Parathyroid adenoma (tissue), 2 donors: ENCODE measurements around the gene MOSPD3.

Experiments used
- H2AFZ ChIP-seq: fragments of 300-600 bp; sonication (generic); one replicate; pipeline ENCODE4 v1.7.0; 2017; ENCODE audit warnings: antibody characterized with exemption, mild to moderate bottlenecking
- H3K27ac ChIP-seq: fragments of 300-600 bp; sonication (generic); one replicate; pipeline ENCODE4 v1.7.0; 2017
- H3K27me3 ChIP-seq: fragments of 300-600 bp; sonication (generic); one replicate; pipeline ENCODE4 v1.7.0; 2017; ENCODE audit warnings: low read length; ENCODE audit not compliant: control insufficient read depth, insufficient read depth
- H3K36me3 ChIP-seq: fragments of 300-600 bp; sonication (generic); one replicate; pipeline ENCODE4 v1.7.0; 2017; ENCODE audit warnings: low read length; ENCODE audit not compliant: control insufficient read depth, insufficient read depth
- H3K4me1 ChIP-seq: fragments of 300-600 bp; sonication (generic); one replicate; pipeline ENCODE4 v1.7.0; 2017; ENCODE audit warnings: control low read depth
- H3K4me2 ChIP-seq: fragments of 300-600 bp; sonication (generic); one replicate; pipeline ENCODE4 v1.7.0; 2017; ENCODE audit warnings: low read length
- H3K4me3 ChIP-seq: fragments of 300-600 bp; sonication (generic); one replicate; pipeline ENCODE4 v1.7.0; 2017; ENCODE audit warnings: low read depth, low read length
- H3K79me2 ChIP-seq: fragments of 300-600 bp; sonication (generic); one replicate; pipeline ENCODE4 v1.7.0; 2017; ENCODE audit warnings: control low read depth
- H3K9ac ChIP-seq: fragments of 300-600 bp; sonication (generic); one replicate; pipeline ENCODE4 v1.7.0; 2017; ENCODE audit warnings: mild to moderate bottlenecking
- H3K9me3 ChIP-seq: fragments of 300-600 bp; sonication (generic); one replicate; pipeline ENCODE4 v1.7.0; 2017; ENCODE audit warnings: low read length; ENCODE audit not compliant: control insufficient read depth
- TF ChIP-seq, protein P1 (sequence below): fragments of 300-600 bp; sonication (generic); IDR thresholded peaks from one replicate; pipeline ENCODE4 v1.7.0; 2017; ENCODE audit warnings: antibody characterized with exemption, mild to moderate bottlenecking
- donor health status: primary hyperparathyroidism.

Gene MOSPD3

DNA sequence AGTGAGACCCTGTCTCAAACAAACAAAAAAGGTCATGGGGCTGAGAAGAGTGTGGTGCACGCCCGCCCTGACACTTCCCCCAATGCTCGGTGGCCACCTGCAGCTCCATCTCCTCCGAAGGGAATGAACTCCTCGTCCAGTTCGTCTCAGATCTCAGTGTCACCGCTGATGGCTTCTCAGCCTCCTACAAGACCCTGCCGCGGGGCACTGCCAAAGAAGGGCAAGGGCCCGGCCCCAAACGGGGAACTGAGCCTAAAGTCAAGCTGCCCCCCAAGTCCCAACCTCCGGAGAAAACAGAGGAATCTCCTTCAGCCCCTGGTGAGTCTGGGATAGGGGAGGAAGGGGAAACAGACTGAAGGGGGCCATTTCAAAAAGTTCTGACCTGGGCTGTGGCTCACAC, 6.0 kb upstream of the MOSPD3 start:
- H3K9ac ChIP-seq, result no peak overlapping the region
- H3K27ac ChIP-seq, result no peak overlapping the region
- H3K27me3 ChIP-seq, result no peaks in the 10 kb centered on the region
- peak overlapping the region; percentile 75 for H3K4me3 ChIP-seq
- no peak overlapping the region for H2AFZ ChIP-seq
- H3K9me3 ChIP-seq, result no peaks in the 10 kb centered on the region
- TF ChIP-seq, protein P1, sequence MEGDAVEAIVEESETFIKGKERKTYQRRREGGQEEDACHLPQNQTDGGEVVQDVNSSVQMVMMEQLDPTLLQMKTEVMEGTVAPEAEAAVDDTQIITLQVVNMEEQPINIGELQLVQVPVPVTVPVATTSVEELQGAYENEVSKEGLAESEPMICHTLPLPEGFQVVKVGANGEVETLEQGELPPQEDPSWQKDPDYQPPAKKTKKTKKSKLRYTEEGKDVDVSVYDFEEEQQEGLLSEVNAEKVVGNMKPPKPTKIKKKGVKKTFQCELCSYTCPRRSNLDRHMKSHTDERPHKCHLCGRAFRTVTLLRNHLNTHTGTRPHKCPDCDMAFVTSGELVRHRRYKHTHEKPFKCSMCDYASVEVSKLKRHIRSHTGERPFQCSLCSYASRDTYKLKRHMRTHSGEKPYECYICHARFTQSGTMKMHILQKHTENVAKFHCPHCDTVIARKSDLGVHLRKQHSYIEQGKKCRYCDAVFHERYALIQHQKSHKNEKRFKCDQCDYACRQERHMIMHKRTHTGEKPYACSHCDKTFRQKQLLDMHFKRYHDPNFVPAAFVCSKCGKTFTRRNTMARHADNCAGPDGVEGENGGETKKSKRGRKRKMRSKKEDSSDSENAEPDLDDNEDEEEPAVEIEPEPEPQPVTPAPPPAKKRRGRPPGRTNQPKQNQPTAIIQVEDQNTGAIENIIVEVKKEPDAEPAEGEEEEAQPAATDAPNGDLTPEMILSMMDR, result no peak
- no peaks in the 10 kb centered on the region for H3K36me3 ChIP-seq
- no peaks in the 10 kb centered on the region for H3K79me2 ChIP-seq
- H3K4me2 ChIP-seq, result peak overlapping the region; percentile 77
- no peaks in the 10 kb centered on the region for H3K4me1 ChIP-seq

DNA sequence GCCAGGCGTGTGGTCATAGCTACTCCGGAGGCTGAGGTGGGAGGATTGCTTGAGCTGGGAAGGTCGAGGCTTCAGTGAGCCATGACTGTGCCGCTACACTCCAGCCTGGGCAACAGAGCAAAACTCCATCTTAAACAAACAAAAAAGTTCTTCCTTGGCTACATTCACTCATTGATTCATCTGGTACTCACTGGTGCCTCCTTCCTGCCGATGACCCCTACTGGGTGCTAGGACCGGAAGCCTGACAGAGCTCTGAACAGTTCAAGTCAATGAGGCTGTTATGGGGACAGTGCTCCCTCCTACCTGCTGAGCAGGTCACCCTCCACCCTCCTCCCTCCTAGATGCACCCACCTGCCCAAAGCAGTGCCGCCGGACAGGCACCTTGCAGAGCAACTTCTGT, 5.2 kb upstream of the MOSPD3 start:
- no peak overlapping the region for H3K4me2 ChIP-seq
- H3K4me1 ChIP-seq, result no peaks in the 10 kb centered on the region
- TF ChIP-seq, protein P1, result no peak
- H3K36me3 ChIP-seq, result no peaks in the 10 kb centered on the region
- no peak overlapping the region for H3K9ac ChIP-seq
- H3K4me3 ChIP-seq, result no peak overlapping the region
- no peaks in the 10 kb centered on the region for H3K27me3 ChIP-seq
- H3K79me2 ChIP-seq, result no peaks in the 10 kb centered on the region
- no peaks in the 10 kb centered on the region for H3K9me3 ChIP-seq
- no peak overlapping the region for H3K27ac ChIP-seq
- H2AFZ ChIP-seq, result no peak overlapping the region

DNA sequence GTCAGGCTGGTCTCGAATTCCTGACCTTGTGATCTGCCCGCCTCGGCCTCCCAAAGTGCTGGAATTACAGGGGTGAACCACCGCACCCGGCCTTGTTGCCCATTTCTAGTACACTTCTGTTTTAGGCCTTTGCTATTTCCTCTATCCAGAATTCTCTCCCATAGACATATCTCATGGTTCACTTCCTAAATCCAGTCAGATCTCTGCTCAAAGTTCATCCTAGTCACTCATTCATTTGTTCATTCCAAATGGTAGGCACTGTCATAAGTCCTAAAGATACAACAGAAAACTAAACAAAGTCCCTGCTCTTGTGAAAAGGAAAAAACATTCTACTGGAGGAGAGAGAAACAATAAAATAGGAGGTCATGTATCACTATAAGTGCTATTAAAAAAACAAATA, 2.4 kb upstream of the MOSPD3 start:
- H3K79me2 ChIP-seq, result no peaks in the 10 kb centered on the region
- H3K27ac ChIP-seq, result no peak overlapping the region
- TF ChIP-seq, protein P1, result no peak
- no peaks in the 10 kb centered on the region for H3K27me3 ChIP-seq
- H3K4me3 ChIP-seq, result no peak overlapping the region
- H3K4me2 ChIP-seq, result no peak overlapping the region
- peaks cover 8% of the 10 kb centered on the region for H3K4me1 ChIP-seq
- no peaks in the 10 kb centered on the region for H3K36me3 ChIP-seq
- no peaks in the 10 kb centered on the region for H3K9me3 ChIP-seq
- H2AFZ ChIP-seq, result no peak overlapping the region
- no peak overlapping the region for H3K9ac ChIP-seq

DNA sequence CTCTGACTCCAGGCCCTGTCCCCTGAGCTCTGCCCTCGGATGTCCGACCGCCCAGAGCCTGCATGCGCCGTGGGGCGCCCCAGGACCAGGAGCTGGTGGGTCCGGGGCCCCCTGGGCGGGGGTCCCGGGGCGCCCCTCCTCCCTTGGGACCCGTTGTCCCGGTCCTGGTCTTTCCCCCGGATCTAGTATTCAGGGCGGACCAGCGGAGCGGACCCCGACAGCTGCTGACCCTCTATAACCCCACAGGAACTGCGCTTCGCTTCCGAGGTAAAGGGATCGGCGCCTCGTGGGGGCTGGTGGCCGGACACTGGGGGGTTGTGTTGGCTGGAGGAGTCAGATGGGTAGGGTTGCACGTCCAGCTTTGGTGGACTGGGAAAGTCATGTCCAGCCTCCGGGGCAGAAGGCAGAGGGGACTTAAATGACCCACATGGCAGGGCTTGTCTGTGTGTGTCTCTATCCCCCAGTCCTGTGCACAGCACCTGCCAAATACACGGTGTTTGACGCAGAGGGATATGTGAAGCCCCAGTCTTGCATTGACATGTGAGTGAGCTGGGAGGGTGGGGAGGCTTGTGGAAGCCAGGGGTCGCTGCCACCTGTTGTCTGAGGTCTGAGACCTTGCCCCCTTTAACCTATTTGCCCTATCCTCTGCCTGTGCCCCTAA, 520 bp downstream of the MOSPD3 start:
- Histone ChIP-seq H2AFZ (peak overlapping the region; percentile 81), H3K9me3 (no peaks in the 10 kb centered on the region), H3K4me3 (peak overlapping the region; percentile 100), H3K79me2 (no peaks in the 10 kb centered on the region), H3K27ac (peak overlapping the region; percentile 95), H3K27me3 (no peaks in the 10 kb centered on the region), H3K36me3 (no peaks in the 10 kb centered on the region), H3K4me2 (peak overlapping the region; percentile 100), H3K9ac (peak overlapping the region; percentile 42), H3K4me1 (peaks cover 8% of the 10 kb centered on the region)
- TF ChIP-seq, protein P1, result no peak
